HG03139 (cell line): ENCODE results near the gene LCE2C.
"Not testable (repeated sequence)": the region's sequence is repeated elsewhere in the genome, so short reads cannot be mapped to it uniquely, and the experiment has no call there.

Experiments used
- ATAC-seq: cut with Tn5 transposase; IDR thresholded peaks from one replicate; pipeline ENCODE4 v1.9.1; 2021; ENCODE audit not compliant: unreplicated experiment

Gene LCE2C, protein sequence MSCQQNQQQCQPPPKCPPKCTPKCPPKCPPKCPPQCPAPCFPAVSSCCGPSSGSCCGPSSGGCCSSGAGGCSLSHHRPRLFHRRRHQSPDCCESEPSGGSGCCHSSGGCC

DNA sequence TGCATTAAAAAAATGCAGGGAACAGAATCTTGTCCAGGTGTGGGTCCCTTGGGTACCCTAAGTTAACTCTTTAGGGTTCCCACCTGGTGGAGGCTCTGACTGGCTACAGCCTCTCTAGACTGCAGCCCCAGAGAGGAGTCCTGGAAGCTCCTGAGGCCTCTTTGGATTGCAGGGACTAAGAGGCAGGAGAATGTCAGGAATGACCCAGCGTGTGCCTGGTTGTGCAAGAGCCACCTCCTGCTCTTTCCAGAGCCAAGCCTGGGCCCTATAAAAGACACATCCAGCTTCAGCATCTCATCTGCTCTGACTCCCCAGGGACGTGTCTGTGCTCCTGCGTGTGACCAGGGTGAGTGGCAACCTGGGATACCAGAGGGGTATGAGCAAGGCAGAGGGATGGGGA is at the start of gene LCE2C:
LCE2C (plus strand) TSS at position 297 of the 400 bp plus-strand sequence. CDS start 737 bp downstream, outside the sequence.
- ATAC-seq, result not testable (repeated sequence)

- no peak for ATAC-seq
These were observed 48.3 kb upstream of the LCE2C start for GRCh38 chr1:152626744-152627143.

DNA sequence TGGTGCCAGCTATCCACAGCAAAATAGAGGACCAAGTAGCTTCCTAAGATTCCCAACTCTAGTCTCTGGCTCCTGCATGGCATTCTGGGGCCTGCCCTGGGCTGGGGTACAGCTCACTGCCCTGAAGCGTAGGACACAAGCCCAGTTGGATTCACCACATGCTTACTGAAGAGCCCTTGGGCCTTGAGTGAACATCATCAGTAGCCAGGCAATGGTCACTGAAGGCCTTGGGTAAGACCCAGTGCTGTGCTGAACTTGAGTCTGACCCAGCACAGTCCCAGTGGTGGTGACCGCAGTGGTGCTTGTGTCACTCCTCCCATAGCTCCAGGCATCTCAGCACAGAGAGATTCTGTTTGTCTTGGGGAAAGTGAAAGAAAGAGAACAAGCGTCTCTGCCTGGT is 44.5 kb upstream of the LCE2C start:
- ATAC-seq, result no peak

DNA sequence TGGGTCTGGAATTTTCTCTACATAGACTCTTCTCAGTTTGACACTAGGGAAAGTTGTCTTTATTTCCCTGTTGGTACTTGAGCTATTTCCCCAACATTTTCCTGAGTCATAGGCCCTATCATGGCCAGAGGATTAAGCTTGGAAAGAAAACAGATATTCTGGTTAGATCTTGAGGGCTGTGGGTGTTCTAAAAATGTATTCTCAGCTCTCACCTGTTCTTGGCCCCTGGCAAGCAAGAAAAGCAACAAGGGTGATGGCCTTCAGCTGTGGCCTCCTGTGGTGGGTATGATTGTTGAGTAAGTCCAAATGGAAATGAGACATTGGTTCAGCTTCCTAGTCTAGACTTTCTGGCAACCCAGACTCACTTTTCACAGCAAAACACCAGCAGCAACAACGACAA is 34.7 kb upstream of the LCE2C start:
- ATAC-seq, result no peak

DNA sequence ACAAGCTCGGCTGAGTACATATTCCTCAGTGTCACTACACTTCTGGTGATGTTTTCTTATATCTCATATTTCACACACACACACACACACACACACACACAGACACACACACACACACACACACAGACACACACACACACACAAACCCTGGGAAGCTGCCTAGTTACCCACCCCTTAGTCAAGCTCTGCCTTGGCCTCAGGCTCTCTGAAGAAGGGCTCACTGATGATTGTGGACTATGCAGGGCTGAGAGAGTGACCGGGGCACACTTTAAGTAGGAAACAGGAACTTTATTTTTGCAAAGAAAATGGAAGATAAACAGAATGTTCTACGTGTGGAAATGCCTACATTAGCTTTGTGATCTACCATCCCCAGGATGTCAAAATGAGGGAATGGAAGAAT is 31.1 kb upstream of the LCE2C start:
- ATAC-seq, result no peak

DNA sequence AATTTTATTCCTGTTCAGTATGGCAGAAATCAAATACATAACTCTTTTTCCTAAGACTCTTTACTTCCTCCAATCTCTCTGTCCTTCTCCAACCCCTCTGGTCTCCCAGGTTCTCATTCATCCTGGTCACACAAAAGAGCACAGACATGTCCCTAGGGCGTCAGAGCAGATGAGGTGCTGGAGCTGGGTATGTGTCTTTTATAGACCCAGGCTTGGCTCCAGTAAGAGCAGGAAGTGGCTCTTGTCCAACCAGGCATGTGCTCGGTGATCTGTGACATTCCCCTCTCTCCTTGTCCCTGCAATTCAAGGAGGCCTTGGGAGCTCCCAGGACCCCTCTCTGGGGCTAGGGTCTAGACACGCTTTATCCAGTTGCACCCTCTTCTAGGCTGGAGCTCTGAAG is 29.9 kb upstream of the LCE2C start:
- ATAC-seq, result no peak

GRCh38 chr1:152646656-152647055 is 28.4 kb upstream of the LCE2C start:
- no peak for ATAC-seq

DNA sequence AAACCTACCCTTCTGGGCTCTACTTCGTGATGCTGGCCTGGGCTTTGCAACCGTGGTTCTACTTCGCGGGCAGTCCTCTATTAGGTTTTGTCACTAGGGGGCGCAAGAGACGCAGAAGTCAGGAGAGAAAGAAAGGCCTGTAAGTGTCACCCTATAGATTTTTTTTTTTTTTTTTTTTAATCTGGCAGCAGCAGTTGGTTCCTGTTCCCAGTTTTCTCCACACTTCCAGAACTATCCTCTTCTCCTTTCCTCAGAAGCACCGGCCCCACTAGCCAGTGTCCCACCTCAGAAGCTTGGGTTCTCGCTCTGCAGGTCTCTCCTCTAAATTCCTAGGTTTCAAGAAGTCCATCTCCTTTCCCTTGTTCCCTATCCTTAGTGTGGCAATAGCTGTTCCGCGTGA is 21.0 kb upstream of the LCE2C start:
- ATAC-seq, result no peak

DNA sequence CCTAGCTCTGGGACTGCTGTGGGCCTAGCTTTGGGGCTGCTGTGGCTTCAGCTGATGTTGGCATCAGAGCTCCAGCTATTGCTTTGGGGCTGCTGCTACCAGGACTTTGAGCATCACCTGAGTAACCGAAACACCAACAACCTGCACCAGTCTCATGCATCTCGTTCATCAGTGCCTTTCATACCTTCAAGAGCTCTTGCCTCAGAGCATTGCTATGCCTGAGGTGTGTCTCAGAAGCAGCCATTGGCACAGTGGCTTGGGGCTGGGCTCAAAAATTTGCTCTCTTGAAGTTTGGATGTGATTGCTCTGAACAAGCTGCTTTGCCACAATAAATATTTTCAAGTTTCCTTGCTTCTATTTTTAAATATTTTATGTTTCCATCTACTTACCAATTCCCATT is 18.6 kb upstream of the LCE2C start:
- no peak for ATAC-seq

DNA sequence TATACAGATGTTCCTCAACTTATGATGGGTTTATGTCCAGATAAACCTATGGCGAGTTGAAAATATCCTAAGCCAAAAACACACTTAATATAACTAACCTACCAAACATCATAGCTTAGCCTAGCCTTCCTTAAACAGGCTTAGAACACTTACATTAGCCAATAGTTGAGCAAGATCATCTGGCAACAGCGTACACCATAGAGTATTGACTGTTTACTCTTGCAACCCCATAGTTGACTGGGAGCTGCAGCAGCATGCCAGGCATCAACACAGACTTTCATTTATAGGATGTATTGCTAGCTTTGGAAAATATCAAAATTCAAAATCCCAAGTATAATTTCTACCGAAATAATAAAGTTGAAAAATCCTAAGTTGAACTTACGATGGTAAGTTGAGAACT is 17.4 kb upstream of the LCE2C start:
- ATAC-seq, result no peak

DNA sequence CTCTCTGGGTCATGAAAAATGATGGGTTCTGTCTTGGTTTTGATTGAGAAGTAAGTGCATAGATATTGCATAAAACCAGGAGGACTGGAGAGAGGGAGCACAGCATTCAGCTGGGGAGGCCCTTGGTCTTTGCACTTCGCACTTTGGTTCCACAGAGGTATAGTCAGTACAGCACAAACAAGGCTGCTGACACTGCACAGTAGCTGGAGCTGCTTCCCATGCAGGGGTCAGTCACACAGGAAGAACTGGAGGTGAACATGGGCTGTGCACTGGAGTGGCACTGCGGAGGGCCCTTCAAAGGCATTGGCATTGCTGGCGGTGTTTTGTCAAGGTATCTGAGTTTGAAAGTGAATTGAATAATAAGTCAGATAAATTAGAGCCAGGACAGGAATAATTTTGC is 16.4 kb upstream of the LCE2C start:
- ATAC-seq, result no peak

DNA sequence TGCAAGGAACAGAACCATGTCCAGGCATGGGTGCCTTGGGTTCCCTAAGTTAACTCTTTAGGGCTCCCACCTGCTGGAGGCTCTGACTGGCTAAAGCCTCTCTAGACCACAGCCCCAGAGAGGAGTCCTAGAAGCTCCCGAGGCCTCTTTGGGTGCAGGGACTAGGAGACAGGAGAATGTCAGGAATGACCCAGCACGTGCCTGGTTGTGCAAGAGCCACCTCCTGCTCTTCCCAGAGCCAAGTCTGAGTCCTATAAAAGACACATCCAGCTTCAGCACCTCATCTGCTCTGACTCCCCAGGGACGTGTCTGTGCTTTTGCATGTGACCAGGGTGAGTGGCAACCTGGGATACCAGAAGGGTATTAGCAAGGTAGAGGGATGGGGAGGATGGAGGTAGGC is 12.0 kb upstream of the LCE2C start, which contains the start of gene LCE2D:
LCE2D (plus strand) TSS at position 283 of the 400 bp plus-strand sequence. CDS start 726 bp downstream, outside the sequence.
- no peak for ATAC-seq

- not testable (repeated sequence) for ATAC-seq
These were observed 8.9 kb upstream of the LCE2C start for GRCh38 chr1:152666171-152666570.

DNA sequence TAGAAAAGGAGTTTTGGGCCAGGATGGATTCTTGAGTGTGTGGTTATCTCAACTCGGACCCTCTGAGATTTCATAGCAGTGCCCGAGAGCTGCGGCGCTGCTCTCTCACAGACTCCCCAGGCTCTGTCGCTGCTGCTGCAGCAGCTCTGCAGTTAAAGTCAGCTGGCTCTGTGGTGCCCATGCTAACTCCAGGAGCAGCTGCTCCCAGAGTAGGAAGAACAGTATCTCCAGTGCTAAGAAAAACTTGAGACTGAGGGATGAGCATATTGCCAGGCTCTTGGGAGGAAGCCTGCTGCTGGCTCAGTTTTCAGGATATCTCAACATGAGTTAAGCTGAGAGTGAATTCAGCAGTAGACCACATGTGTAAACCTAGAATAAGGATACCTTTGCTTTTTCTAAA is 7.4 kb upstream of the LCE2C start:
- ATAC-seq, result no peak

DNA sequence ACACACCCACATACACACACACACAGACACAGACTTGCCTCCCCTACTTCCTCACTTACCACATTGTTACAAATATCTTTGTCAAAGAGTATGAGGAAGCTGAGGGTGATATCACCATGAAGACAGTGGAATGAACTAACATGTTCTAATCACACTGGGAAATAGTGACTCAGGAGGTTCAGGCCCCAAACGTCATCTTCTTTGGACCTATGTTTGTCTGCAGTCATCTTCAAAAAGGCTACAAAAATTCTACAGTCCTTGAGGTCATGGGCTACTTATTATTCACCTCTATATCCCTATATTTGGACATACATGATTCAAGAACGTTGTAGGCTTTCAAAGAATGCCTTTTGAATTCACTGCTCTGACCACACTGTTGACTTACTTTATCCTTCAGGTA is 2.1 kb upstream of the LCE2C start:
- no peak for ATAC-seq

- no peak for ATAC-seq
These were observed 4.4 kb downstream of the LCE2C start for GRCh38 chr1:152679459-152679858.

DNA sequence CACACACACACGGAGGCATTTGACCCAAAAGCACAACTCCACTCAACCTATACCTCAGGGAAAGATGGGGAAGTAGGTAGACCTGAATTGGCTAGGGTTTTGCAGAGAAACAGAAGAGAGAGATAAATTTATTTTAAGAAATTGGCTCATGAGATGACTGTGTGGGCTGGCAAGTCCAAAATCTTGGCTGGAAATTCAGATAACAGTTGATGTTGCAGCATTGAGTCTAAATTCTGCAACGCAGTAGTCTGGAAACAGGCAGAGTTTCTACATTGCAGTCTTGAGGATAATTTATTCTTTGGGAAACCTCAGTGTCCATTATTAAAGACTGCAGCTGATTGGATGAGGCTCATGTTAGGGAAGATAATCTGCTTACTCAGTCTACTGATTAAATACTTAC is 6.5 kb downstream of the LCE2C start:
- ATAC-seq, result no peak

DNA sequence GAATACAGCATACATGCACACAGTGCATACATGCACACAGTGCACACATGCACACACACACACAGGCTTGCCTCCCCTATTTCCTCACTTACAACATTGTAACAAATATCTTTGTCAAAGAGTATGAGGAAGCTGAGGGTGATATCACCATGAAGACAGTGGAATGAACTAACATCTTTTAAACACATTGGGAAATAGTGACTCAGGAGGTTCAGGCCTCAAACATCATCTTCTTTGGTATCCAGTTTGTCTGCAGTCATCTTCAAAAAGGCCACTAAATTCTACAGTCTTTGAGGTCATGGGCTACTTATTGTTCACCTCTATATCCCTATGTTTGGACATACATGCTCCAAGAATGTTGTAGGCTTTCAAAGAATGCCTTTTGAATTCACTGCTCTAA is 8.8 kb downstream of the LCE2C start:
- ATAC-seq, result no peak

DNA sequence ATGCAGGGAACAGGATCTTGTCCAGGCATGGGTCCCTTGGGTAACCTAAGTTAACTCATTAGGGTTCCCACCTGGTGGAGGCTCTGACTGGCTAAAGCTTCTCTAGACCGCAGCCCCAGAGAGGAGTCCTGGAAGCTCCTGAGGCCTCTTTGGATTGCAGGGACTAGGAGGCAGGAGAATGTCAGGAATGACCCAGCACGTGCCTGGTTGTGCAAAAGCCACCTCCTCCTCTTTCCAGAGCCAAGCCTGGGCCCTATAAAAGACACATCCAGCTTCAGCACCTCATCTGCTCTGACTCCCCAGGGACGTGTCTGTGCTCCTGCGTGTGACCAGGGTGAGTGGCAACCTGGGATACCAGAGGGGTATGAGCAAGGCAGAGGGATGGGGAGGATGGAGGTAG is 10.7 kb downstream of the LCE2C start, which contains the start of gene LCE2B:
LCE2B (plus strand) TSS at position 301 of the 400 bp plus-strand sequence. CDS start 721 bp downstream, outside the sequence.
- not testable (repeated sequence) for ATAC-seq

- no peak for ATAC-seq
These were observed 22.9 kb downstream of the LCE2C start, which contains the start of gene LCE2A for GRCh38 chr1:152697701-152698600. LCE2A (plus strand) TSS chr1:152698345; CDS start chr1:152698902, 557 bp downstream.

GRCh38 chr1:152699746-152700145 is 24.7 kb downstream of the LCE2C start:
- no peak for ATAC-seq

DNA sequence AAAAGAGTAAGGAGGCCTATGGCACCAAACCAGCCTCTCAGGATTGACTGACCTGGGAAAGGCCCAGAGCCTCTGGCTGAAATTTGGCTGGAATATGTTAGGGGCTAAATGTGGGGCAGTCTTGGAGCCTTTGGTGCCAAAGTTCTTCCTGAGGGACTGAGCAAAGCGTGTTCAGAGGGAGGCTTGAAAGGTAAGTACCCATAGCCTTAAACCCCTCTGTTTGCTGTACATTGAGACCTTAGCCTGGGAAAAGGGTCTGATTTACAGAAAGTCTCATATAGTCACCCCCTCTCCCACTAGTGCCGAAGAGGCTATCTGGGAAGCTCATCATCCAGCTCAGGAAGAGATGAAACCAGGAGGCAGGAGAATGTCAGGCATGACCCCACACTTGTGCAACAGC is 32.8 kb downstream of the LCE2C start, which contains the start of gene LCE4A:
LCE4A (plus strand) TSS at position 301 of the 400 bp plus-strand sequence. CDS start 916 bp downstream, outside the sequence.
- ATAC-seq, result no peak
